HepG2 (cell line): ENCODE data around the gene LHFPL2. TPM values are rescaled to one million over a fixed set of nuclear protein-coding genes. Genes with fewer than 3 reads are reported as not detected.
A peak's percentile ranks its signal among the peaks of the same experiment; 100 is the strongest.

ENCODE experiments used
- ATAC-seq: fragments of 200-7000 bp; cut with Tn5 transposase; 3 replicates; pipeline ENCODE4 v1.9.1; 2020; ENCODE audit warnings: mild to moderate bottlenecking, moderate library complexity
- BruUV-seq: library from RNA; stranded (reverse); fragments of 400-500 nt; replicated peaks from 2 replicates; lab custom pipeline; 2021; lab: Mats Ljungman, UMichigan
- CTCF ChIA-PET: fragments of 300-600 bp; formaldehyde crosslinking; extraction: SDS; loops from one replicate; lab custom pipeline; 2021; ENCODE audit warnings: low total read pairs, inconsistent platforms, low intra/inter-chr PET ratio; lab: Yijun Ruan, JAX
- POLR2A ChIA-PET: fragments of 350-600 bp; sonication (Branson Sonifier 250); formaldehyde crosslinking; loops from one replicate; lab custom pipeline; 2020; ENCODE audit warnings: antibody characterized with exemption, inconsistent platforms; lab: Yijun Ruan, JAX
- DNase-seq: peaks from one replicate; pipeline ENCODE4 v3.0.0-alpha.2; 2015; ENCODE audit warnings: low spot score
- FAIRE-seq: peaks from 3 replicates; lab custom pipeline; 2011; peaks lifted over from hg19 to GRCh38; lab: Jason Lieb, UNC
- H2AFZ ChIP-seq: one replicate; pipeline ENCODE4 v1.6.1; 2011; ENCODE audit warnings: low read length, inconsistent platforms
- H3K27ac ChIP-seq: fragments of 300-600 bp; 3 replicates; pipeline ENCODE4 v1.8.0; 2011; ENCODE audit warnings: mixed run types, mild to moderate bottlenecking, mixed read lengths, low read length, inconsistent platforms; ENCODE audit not compliant: insufficient read depth; ENCODE audit errors: extremely low read length
- H3K27me3 ChIP-seq, 2 experiments: fragments of 200-600 bp in 1 of 2; 2 replicates in 1 of 2; 3 replicates in 1 of 2; pipeline versions ENCODE4 v1.6.0 to v1.8.0; 2011; ENCODE audit warnings: low read length in 2 of 2, mild to moderate bottlenecking in 2 of 2, moderate library complexity in 2 of 2, inconsistent platforms in 1 of 2; ENCODE audit not compliant: insufficient read depth in 2 of 2, control insufficient read depth in 1 of 2
- H3K36me3 ChIP-seq, 2 experiments: fragments of 200-600 bp in 1 of 2; replicated peaks in 1 of 2; 2 replicates in 1 of 2; 3 replicates in 1 of 2; pipeline versions ENCODE4 v1.5.1 to v1.8.0; 2011; ENCODE audit warnings: low read length in 2 of 2, inconsistent platforms in 1 of 2; ENCODE audit not compliant: insufficient read depth in 2 of 2, control insufficient read depth in 1 of 2
- H3K4me1 ChIP-seq: 2 replicates; pipeline ENCODE4 v1.5.1; 2012; ENCODE audit warnings: low read length, inconsistent platforms; ENCODE audit not compliant: insufficient read depth
- H3K4me2 ChIP-seq: 2 replicates; pipeline ENCODE4 v1.6.0; 2011; ENCODE audit warnings: low read depth, low read length, inconsistent platforms
- H3K4me3 ChIP-seq, 3 experiments: fragments of 200-600 bp in 1 of 3; sonication (generic), shearing (Covaris generic) in 1 of 3; replicated peaks in 1 of 3; 2 replicates each; pipeline ENCODE4 v1.5.1; 2011 to 2016; ENCODE audit warnings: low read length in 3 of 3, inconsistent platforms in 2 of 3, low read depth in 2 of 3, mild to moderate bottlenecking in 2 of 3, control low read depth in 1 of 3, mixed read lengths in 1 of 3; ENCODE audit not compliant: insufficient read depth in 1 of 3
- H3K79me2 ChIP-seq: one replicate; pipeline ENCODE4 v1.6.1; 2011; ENCODE audit warnings: low read length, inconsistent platforms; ENCODE audit not compliant: insufficient read depth
- H3K9ac ChIP-seq: 2 replicates; pipeline ENCODE4 v1.6.0; 2011; ENCODE audit warnings: mild to moderate bottlenecking, low read depth, low read length, inconsistent platforms; ENCODE audit not compliant: insufficient read depth
- H3K9me3 ChIP-seq: 2 replicates; pipeline ENCODE4 v1.5.1; 2012; ENCODE audit warnings: mild to moderate bottlenecking, low read length
- H4K20me1 ChIP-seq: 2 replicates; pipeline ENCODE4 v1.6.0; 2011; ENCODE audit warnings: inconsistent platforms, mild to moderate bottlenecking, low read length, moderate library complexity; ENCODE audit not compliant: insufficient read depth
- MXI1 ChIP-seq: IDR thresholded peaks from 3 replicates; pipeline ENCODE4 v1.6.1; 2012; ENCODE audit warnings: low read depth, low read length, inconsistent platforms, borderline replicate concordance
- RARA ChIP-seq: IDR thresholded peaks from 2 replicates; pipeline ENCODE4 v1.6.1; 2016; ENCODE audit warnings: missing genetic modification reagents, missing compliant biosample characterization
- ZNF646 ChIP-seq: sonication (generic); formaldehyde crosslinking; IDR thresholded peaks from 2 replicates; pipeline ENCODE4 v1.9.0; 2021; ENCODE audit warnings: mild to moderate bottlenecking, missing genetic modification reagents
- WGBS: methylation state at CpG from one replicate; pipeline ENCODE4 v1.1.6; 2017; ENCODE audit warnings: low lambda C conversion rate; 5-methylcytosine and 5-hydroxymethylcytosine counted together
- in situ Hi-C: cut with HindIII; loops from 2 replicates; pipeline ENCODE4 v1.10.0; 2017; ENCODE audit warnings: low pct_unique_long_range_greater_than_20kb; ENCODE audit not compliant: extremely low pct_ligation_motif_present
- intact Hi-C: fragments of 100-400 bp; cut with micrococcal nuclease; formaldehyde crosslinking; loops from one replicate; pipeline ENCODE4 v1.10.0; 2022; ENCODE audit not compliant: unreplicated experiment
- polyA plus RNA-seq, 8 experiments: library from polyadenylated mRNA; depleted of rRNA in 3 of 8; stranded (reverse) in 7 of 8; unstranded in 1 of 8; fragments of >200 nt; fragmentation: Illumina TruSeq in 4 of 8; extraction: Trizol in 4 of 8; gene quantifications; 2 replicates each; pipeline versions ENCODE4 v1.2.1 to v1.2.3, GENCODE V29; 2011 to 2016; ENCODE audit warnings: low read depth in 4 of 8, missing spikeins in 1 of 8, mixed read lengths in 1 of 8; ENCODE audit not compliant: insufficient read depth in 1 of 8
- total RNA-seq, 5 experiments: library from RNA; depleted of rRNA; stranded (reverse); fragments of >200 nt; fragmentation: Illumina TruSeq; extraction: Trizol; gene quantifications; 2 replicates each; pipeline ENCODE4 v1.2.3, GENCODE V29; 2016; ENCODE audit warnings: low read depth in 1 of 5

The LHFPL2 gene
- total and polyA plus RNA-seq, 2 of the 13 experiments (the other 11 are each of a cell fraction or from before 2014, with no cell fraction given) = 6.0 to 20.0 TPM

- peak; percentile 12; the same call in 1 of the 2 replicates for TF ChIP-seq ZNF646 (CRISPR knock-in tag)
- TF ChIP-seq MXI1 = no peak
- TF ChIP-seq RARA (CRISPR knock-in tag) = 0 out of 2 replicates have a peak, but pooled peaks have one; percentile 14
- no TSS peak for BruUV-seq
- peaks cover 0 to 4% of the 10 kb centered on the region in 2 experiments; a peak in 3 of 5 replicates for H3K36me3 ChIP-seq
- peak overlapping the region; percentile 5; the same call in 1 of the 2 replicates for H3K4me2 ChIP-seq
- ATAC-seq (no peak), FAIRE-seq (no peak), DNase-seq (no peak)
- no peak overlapping the region for H2AFZ ChIP-seq
- H3K4me3 ChIP-seq = no peak overlapping the region
- H4K20me1 ChIP-seq = no peaks in the 10 kb centered on the region
- in situ Hi-C loops (no loop called here), intact Hi-C loops (no loop called here)
- H3K9me3 ChIP-seq = no peaks in the 10 kb centered on the region
- peak overlapping the region; percentile 10; the same call in 1 of the 2 replicates for H3K9ac ChIP-seq
- ChIA-PET CTCF (no interaction called here), POLR2A (interaction anchor here (1.4 to 2.7 kb wide), 3 partner anchors 10 to 54 kb away, joined by 4 to 9 read pairs (median 7); no protein-coding TSS in a partner anchor)
- H3K79me2 ChIP-seq = peaks cover 42% of the 10 kb centered on the region
- H3K27me3 ChIP-seq = no peaks in the 10 kb centered on the region
- 95% methylated on average over 9 of the region's 9 CpGs for WGBS
- H3K4me1 ChIP-seq = peaks cover 90% of the 10 kb centered on the region
- peak overlapping the region; percentile 48 for H3K27ac ChIP-seq
Observed at GRCh38 chr5:78591972-78592700, 56.4 kb downstream of the LHFPL2 start.
